HG03060 (cell line): ENCODE results near the gene DNAJB6.

Experiments
- ATAC-seq: cut with Tn5 transposase; IDR thresholded peaks from one replicate; pipeline ENCODE4 v1.9.1; 2021; ENCODE audit warnings: low read depth, moderate number of reproducible peaks; ENCODE audit not compliant: unreplicated experiment

The DNAJB6 gene

DNA sequence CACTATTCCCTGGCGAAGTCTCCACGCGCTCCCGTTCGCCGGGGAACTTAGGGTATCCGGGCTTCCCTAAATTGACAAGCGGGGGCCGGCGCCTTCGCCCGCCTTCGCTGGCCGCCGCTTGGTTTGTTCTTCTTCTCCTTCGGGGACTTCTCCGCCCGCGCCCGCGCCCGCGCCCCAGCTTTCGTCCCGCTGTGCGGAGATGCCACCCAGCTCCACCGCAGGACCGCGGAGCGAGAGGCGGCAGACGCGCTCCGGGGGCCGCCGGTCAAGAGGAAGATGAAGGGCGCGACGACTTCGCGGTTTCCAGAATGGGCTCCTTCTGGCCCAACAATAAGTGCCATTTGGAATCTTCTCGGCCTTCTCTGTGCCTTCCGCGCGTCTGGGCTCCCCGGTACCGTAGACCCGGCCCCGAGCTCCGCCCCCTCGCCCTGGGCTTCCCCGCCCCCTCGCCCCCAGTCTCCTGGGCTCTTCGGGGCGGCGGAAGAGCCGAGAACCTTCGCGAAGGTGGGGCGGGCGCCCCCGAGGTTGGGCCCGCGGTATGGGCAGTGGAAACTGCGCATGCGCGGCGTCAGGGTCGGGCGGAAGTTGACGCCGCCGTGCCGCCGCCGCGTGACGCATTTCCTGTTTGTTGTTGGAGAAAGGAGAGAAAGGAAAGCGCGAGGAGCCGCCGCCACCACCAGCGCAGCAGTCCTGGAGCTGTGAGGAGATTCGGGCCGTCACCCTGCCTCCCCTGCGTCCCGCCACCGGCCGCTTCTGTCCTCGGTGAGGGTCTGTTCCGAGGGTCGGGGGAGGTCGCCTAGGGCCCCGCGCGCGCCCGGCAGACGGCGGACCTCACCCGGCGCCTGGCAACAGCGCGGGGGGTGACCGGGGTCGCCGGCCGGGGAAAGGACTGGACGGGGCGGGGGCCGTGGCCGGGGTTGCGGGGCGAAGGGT lies at the start of gene DNAJB6:
TSS of gene DNAJB6 (plus strand) at position 622 of the 933 bp plus-strand sequence. CDS start 21,569 bp downstream, outside the sequence.
- peak; percentile 43 for ATAC-seq

- no peak for ATAC-seq
Measured at GRCh38 chr7:157291404-157292080, 45.3 kb upstream of the DNAJB6 start.

- no peak for ATAC-seq
Measured at GRCh38 chr7:157292258-157292657, 44.5 kb upstream of the DNAJB6 start.

GRCh38 chr7:157292770-157293412 lies 43.9 kb upstream of the DNAJB6 start:
- no peak for ATAC-seq

GRCh38 chr7:157293413-157293788 lies 43.4 kb upstream of the DNAJB6 start:
- no peak for ATAC-seq

- ATAC-seq = no peak
Measured at GRCh38 chr7:157294773-157295172, 42.0 kb upstream of the DNAJB6 start.

GRCh38 chr7:157295338-157295737 lies 41.5 kb upstream of the DNAJB6 start:
- no peak for ATAC-seq

- ATAC-seq = no peak
Measured at GRCh38 chr7:157297185-157297584, 39.6 kb upstream of the DNAJB6 start.

DNA sequence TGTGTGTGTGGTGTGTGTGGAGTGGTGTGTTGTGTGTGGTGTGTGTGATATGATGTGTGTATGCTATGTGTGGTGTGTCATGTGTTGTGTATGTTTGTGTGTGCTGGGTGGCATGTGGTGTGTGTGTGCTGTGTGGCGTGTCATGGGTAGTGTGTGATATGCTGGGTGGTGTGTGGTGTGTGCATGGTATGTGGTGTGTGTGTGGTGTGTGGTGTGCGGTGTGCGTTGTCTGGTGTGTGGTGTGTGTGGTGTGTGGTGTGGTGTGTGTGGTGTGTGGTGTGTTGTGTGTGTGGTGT lies 37.5 kb upstream of the DNAJB6 start:
- no peak for ATAC-seq

GRCh38 chr7:157299613-157300368 lies 37.0 kb upstream of the DNAJB6 start:
- no peak for ATAC-seq

GRCh38 chr7:157300369-157300825 lies 36.4 kb upstream of the DNAJB6 start:
- ATAC-seq = no peak

DNA sequence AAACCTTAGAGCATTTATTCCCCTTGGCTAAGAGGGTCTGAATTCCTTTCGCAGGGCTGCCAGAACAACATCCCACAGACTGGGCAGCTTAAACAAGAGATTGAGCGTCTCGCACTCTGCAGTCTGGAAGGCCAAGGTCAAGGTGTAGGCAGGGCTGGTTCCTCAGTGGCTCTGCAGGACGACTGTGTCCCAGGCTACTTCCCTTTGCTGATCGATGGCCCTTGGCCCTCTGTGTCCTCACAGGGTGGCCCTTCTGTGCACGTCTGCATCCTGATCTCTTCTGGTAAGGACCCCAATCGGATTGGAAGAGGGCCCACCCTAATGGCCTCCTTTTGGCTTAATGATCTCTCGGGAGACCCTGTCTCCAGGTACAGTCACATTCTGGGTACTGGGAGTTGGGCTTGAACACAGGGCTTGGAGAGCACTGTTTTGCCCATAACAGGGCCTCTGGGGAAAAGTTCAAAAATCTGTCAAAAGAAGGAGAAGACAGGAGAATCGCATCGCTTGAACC lies 35.1 kb upstream of the DNAJB6 start:
- no peak for ATAC-seq

- no peak for ATAC-seq
Measured at GRCh38 chr7:157306846-157307838, 29.7 kb upstream of the DNAJB6 start.

DNA sequence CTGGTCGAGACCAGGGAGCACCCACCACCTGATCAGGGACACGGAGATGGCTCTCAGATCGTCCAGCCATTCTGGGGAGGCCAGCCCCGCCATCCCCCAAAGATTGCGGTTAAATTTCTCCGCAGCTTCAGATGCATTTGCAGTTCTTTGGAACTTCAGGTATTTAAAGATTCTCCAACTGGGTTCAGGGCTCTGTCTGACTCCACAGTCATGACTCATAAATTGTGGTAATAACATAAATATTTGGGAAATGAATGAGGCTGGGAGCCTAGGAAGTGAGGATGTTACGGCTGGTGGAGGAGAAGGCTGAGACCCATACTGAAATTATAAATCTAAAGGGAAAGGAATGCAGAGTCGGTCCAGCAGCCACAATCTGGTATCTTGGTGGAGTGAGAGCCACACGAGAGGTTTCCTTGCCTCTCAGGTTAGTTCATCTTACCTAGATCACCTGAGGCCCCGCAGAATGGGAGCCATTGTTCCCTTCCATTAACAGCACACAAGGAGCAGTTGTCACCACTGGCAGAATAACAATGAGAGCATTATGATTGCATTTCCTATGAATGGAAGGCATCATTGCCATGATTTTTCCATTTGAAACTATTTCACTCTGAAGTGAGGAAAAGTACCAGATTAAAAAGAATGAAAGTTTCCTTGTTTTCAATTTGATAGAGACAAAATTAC lies 26.7 kb upstream of the DNAJB6 start:
- ATAC-seq = no peak

GRCh38 chr7:157310676-157311185 lies 26.1 kb upstream of the DNAJB6 start:
- no peak for ATAC-seq

DNA sequence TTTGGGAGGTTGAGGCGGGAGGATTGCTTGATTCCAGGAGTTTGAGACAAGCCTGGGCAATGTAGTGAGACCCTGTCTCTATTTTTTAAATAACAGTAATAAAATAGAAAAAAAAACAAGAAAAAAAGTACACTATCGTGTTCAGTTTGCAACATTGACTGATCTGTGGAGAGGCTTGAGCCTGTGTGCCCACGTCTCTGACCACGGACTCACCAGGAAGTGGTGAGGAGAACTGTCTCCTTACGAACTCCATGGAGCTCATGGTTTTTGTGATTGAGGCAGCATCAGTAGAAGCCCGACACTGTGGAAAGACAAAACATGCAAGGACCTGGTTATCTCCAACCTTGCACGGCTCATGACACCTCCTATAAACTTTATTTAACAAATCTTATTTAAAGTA lies 23.9 kb upstream of the DNAJB6 start:
- ATAC-seq = no peak

GRCh38 chr7:157313645-157314044 lies 23.2 kb upstream of the DNAJB6 start:
- ATAC-seq = no peak

GRCh38 chr7:157318015-157318706 lies 18.6 kb upstream of the DNAJB6 start:
- no peak for ATAC-seq
